Measurements from ENCODE around the gene GRM4.

GRCh38 chr6:33987531-33988021 is 158.3 kb downstream of the GRM4 start:
- TF ChIP-seq CTCF (conservative IDR thresholded peaks at IDR 0.05; ENCODE audit: low read depth, low read length) (peak; percentile 31; the same call in 1 of the 2 replicates), EZH2 (IDR thresholded peaks at IDR 0.05; ENCODE audit: low read length, unreplicated experiment) (no peak), EZH2phosphoT487 (IDR thresholded peaks at IDR 0.05; ENCODE audit: borderline replicate concordance, low read length) (no peak)
